HG03066 (cell line): Measurements from ENCODE around the gene COQ4.

Experiments
- ATAC-seq: cut with Tn5 transposase; IDR thresholded peaks from one replicate; pipeline ENCODE4 v1.9.1; 2021; ENCODE audit warnings: low read depth; ENCODE audit not compliant: unreplicated experiment

COQ4 gene

DNA sequence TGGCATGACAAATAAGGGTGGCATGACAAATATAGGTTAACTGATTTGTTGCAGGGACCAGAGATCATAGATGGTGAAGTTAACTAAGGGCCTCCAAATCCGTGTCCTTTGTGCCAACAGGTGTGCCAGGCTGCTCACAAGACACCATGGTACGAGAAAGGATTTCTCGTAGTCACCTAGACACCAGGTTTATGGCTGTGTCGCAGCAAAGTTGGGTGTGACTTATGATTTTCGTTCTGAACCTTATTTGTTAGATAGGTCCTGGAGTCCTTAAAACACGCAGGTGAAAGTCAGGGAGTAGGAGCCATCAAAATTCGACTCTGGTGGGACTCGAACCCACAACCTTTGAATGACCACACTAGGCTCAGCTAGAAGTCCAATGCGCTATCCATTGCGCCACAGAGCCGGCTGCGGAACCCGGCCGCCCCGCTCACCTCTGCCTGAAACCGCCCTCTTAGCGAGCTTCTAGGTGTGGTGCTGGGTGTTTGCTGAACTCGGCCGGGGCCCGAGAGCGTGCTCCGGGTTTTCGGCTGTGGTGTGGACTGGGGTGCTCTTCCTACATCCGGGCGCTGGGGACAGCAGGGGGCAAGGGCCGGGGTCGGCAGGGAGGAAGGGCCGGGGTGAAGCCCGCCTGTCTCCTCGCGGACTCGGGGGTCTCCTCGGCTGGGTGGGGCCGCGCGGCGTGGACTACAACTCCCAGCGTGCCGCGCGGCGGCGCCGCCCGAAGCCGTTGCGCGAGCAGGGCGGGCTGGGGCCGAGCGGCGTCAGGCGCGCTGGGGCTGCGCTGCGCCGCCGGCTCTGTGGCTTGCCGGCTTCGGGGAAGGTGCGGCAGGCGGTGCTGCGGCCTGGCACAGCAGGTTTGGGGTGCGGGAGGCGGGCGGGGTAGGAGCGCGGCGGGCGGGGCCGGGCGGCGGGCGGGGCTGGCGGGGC lies 17.4 kb downstream of the COQ4 start, which contains the start of gene SLC27A4:
Gene SLC27A4 (plus strand): TSS at position 767 of the 930 bp plus-strand sequence. CDS start 2,606 bp downstream, outside the sequence.
- ATAC-seq = peak; percentile 78

DNA sequence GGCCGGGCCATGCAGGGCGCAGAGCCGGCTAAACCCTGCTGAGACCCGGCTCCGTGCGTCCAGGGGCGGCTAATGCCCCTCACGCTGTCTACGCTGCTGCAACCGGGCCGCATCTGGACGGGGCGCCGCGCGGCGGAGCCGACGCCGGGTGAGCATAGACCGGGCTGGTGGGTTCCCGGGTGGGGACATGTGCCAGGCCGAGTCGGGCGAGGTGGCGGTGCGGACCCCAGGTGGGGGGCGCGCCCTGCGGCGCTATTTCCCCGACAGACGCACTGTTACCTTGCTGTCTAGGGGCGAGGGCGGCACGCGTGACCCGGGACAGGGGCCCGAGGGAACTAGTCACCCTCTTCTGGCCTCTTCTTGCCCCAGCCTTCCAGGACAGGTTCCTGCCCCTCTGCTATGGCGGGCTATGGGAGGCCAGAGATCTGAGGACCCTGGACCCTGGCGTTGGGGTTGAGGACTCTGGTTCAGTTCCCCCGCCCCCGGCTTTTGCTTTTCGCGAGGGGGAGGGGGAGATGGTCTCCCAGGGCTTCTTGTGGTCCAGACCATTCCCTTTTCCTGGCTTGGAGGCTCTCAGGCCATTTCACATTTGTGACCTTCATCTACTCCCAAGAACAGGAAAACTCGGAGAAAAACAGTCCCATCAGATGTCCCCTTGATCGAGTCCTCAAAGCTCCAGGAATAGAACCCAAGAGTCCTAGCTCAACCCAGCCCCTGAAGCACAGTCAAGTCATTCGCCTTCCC lies 18.2 kb downstream of the COQ4 start:
- ATAC-seq = peak; percentile 35

DNA sequence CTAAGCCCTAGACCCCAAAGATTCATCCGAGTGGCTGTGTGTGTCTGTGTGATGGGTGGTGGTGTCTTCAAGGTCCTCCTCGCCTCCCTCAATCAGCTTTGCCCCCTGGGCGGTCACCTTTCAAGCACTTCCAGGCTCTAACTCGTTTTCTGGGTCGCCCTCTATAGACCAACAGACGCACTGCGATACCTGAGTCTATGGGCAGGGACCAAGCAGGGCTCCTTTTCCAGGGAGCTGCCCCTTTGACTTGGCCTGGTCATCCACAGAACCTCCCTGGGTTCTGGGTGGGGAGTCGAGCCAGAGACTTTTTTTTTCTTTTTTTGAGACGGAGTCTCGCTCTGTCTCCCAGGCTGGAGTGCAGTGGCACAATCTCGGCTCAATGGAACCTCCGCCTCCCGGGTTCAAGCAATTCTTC lies 18.8 kb downstream of the COQ4 start:
- ATAC-seq = peak; percentile 41

DNA sequence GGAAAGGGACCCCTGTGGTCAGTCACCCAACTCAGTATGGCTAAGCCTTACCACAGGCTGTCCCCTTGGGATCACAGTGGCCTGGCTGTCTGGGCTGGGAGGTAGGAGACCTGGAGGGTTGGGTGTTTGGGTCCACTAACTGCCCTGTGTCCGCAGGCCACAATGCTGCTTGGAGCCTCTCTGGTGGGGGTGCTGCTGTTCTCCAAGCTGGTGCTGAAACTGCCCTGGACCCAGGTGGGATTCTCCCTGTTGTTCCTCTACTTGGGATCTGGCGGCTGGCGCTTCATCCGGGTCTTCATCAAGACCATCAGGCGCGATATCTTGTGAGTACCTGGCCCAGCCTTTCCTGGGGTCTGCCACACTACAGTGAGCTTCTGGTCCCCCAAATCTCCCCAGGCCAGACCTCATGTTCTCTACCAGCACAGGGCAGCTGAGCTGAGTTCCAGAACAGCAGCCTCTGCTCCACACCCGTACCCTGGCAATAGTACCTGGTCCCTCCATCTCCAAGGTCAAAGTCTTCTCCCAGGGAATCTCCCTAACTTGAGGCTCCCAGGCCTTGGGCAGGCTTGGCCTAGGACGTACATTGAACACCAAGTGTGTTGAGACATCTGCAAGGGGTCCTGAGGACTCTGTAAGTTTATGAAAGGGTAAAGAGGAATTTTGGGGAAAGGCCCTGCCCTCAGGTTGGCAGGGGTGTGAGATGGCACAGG lies 20.5 kb downstream of the COQ4 start:
- ATAC-seq = no peak

DNA sequence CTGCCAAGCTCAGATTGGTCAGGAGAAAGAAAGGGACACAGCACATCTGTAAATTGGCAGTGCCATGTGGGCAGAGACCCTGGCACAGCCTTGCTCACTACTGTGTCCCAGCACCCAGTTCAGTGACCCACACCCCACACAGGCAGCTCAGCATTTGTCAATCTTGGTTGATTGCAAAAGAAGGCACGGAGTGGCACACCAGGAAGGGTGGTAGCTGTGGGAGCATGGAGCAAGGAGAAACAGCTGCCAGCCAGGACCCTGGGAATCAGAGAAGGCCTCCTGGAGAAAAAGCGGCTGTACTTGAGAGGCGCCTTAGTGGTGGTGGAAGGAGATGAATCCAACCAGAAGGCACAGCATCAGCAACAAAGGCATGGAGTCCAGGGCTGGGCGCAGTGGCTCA lies 21.2 kb downstream of the COQ4 start:
- ATAC-seq = no peak

DNA sequence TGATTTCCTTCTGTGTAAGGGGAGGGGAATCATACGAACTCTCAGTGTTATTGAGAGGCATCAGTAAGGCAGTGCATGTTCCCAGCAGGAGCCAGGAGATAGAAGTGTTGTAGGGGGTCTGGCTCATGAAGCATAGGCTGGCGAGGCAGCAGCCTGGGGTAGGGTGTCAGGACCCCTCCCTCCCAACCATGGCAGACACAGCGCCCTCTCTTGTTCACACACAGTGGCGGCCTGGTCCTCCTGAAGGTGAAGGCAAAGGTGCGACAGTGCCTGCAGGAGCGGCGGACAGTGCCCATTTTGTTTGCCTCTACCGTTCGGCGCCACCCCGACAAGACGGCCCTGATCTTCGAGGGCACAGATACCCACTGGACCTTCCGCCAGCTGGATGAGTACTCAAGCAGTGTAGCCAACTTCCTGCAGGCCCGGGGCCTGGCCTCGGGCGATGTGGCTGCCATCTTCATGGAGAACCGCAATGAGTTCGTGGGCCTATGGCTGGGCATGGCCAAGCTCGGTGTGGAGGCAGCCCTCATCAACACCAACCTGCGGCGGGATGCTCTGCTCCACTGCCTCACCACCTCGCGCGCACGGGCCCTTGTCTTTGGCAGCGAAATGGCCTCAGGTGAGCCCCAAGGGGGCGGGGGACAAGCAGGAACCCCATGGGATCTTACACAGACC lies 22.4 kb downstream of the COQ4 start:
- ATAC-seq = no peak

DNA sequence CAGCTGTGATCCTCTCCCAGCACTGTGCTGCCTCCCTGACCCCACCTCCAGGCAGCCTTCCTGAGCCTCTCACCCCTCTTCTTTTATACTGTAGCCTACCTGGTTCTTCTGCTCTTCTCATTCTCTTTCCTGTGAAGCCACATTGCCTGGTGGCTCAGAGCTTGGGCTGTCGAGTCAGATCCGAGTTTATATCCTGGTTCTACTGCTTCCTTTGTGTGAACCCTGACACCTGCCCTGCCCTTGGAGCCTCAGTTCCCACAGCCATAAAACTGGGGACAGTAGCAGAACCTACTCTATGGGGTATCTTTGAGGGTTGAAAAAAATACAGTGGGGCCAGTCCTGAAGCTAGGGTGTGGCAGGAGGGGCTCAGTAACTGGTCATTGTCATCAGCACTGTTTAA lies 26.5 kb downstream of the COQ4 start:
- ATAC-seq = no peak

DNA sequence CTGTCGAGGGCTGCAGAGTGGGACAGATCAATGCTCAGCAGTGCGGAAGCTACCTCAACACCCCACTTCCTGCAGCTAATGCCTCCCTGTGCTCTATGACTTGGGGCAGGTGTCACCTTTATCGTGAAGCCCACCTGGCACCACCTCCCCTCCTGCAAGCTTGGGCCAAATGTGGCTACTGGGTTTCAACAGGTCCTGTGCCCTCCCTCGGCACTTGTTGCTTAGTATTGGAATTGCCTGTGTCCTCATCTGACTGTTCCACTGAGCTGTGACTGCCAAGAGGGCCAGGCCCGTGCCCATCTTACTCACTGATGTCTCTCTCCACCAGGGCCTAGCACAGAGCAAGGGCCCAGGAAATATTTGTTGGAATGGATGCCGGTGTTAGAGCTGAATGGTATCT lies 27.1 kb downstream of the COQ4 start:
- no peak for ATAC-seq

DNA sequence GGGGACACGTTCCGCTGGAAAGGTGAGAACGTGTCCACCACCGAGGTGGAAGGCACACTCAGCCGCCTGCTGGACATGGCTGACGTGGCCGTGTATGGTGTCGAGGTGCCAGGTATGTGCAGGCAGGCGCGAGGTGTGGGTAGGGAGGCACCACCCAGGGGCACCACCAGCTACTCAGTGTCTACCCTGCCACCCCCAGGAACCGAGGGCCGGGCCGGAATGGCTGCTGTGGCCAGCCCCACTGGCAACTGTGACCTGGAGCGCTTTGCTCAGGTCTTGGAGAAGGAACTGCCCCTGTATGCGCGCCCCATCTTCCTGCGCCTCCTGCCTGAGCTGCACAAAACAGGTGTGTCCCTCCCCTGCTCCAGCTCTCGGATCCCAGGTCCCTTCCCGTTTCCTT lies 32.8 kb downstream of the COQ4 start:
- no peak for ATAC-seq

DNA sequence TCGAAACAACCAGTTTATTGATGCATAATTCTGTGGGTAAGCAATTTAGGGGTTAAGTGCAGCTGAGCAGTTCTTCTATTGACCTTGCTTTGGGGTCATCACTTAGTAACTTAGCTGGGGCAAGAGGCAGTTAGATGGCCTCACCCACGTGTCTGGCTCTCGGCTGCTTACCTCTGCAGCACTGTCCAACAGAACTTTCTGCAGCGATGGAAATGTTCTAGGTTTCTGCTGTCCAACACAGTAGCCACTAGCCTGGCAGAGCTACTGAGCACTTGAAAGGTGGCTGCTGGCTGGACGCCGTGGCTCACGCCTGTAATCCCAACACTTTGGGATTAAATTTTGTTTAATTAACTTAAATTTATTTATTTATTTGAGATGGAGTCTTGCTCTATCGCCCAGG lies 35.5 kb downstream of the COQ4 start:
- ATAC-seq = no peak

DNA sequence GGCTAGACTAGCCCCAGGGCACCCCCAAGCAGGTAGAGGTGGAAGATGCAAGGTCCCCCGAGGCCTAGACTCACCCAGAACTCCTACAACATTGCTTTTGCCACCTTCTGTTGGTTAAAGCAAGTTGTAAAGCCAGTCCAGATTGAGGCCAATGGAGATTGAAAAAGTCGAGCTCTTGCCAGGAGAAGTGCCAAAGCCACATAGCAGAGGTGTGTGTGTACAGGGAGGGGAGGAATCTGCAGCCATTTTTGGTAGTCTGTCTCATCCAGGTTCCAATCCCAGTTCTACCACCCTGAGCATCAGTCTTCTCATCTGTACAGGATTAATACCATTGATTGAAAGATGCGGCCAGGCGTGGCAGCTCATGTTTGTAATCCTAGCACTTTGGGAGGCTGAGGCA lies 36.2 kb downstream of the COQ4 start:
- ATAC-seq = no peak

DNA sequence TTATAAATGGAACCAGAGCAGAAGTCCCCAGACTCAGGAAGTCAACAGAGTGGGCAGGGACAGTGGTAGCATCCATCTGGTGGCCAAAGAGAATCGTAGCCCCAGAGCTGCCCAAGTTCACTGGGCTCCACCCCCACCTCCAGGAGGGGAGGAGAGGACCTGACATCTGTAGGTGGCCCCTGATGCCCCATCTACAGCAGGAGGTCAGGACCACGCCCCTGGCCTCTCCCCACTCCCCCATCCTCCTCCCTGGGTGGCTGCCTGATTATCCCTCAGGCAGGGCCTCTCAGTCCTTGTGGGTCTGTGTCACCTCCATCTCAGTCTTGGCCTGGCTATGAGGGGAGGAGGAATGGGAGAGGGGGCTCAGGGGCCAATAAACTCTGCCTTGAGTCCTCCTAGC lies 38.2 kb downstream of the COQ4 start:
- no peak for ATAC-seq

DNA sequence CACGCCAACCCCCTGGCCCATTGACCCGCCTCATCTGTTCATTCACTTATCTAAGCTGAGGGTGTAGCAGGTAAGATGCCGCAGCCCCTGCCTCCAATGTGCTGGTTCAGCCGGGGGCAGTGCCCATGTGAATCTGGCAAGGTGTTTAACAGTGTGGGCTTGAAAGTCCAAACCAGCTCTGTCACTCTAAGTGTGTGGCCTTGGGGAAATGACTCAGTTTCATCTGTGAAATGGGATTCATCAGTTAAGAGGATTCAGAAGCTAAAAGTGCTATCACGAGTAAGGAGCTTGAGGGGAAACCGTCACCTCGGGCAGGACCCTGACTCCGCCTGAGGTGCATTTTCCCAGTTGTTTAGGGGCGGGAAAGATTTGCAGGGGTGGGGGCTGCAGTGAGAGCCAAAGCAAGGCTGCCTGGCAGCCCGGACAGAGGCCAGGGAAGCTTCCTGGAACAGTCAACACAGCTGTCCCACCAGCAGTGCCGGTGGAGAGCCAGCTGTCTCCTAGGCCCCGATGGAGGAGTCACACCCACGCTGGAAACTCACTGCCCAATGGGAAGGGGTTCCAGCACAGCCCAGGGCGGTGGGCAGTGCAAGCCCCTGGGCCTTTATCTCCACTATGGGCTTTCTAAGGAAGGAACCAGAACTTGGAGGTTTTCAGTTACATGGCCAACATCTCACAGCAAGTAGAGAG lies 38.8 kb downstream of the COQ4 start:
- no peak for ATAC-seq

DNA sequence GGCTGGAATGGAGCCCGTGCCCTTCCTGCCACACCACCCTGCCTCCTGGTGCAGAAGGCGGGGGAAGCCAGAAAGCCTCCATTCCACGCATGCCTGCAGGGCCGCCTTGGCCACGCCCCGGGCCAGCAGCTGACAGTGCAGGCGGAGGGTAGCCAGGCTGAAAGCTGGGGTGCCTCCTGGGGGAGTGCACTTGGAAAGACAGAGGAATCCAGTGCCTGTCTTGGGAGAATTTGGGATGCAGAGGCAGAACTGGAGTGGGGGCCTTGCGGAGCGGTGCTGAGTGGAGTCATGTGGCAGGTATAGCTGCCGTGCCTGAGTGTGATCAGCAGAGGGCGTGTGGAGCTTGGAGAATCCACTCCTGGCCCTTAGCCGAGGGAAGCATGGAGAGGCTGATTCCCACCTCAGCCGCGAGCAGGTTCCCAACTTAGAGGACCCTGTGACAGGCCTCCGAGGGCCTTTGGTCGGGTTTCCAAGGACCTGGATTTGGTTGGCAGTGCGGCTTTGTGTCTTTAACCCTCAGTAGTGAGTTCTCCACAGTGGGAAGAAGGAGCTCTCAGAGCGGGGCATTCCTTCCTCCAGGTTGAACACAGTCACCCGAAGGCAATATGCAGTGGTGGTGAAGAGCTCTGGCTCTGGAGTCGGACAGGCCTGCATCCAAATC lies 39.5 kb downstream of the COQ4 start:
- peak; percentile 69 for ATAC-seq

DNA sequence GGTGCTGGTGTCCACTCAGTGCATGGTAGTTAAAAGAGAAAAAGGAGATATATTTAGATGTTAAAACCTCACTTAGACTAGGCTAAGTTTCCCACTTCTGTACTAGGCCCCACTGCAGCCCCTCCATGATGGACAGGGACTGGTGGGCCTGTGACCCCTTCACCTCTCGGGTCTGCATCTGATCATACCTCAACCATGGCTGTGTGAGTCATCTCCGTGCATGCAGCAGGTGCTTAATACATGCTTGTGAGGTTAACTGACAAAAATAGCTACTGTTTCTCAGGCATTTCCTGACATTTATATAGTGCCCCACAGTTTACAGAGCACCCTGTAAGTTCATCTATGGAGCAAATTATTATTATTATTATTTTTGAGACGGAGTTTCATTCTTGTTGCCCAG lies 40.1 kb downstream of the COQ4 start:
- ATAC-seq = no peak

DNA sequence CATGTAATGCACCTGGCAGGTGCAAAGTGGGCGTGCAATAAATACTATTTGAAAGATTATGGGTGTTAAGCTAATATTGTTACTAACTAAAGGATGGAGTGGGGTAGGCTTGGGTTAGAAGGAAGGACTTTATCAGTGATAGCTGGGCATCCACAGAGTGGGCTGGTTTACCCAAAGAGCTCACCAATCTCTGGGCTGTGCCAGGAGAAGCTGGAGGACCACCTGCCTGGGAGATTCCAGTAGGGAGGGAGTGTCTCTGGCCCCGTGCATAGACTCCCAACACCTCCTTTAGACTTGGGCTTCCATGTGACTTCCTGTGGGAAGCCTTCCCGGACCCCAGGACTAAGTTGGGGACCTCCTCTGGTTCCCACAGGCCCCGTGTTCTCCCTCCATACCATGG lies 42.9 kb downstream of the COQ4 start:
- ATAC-seq = no peak

DNA sequence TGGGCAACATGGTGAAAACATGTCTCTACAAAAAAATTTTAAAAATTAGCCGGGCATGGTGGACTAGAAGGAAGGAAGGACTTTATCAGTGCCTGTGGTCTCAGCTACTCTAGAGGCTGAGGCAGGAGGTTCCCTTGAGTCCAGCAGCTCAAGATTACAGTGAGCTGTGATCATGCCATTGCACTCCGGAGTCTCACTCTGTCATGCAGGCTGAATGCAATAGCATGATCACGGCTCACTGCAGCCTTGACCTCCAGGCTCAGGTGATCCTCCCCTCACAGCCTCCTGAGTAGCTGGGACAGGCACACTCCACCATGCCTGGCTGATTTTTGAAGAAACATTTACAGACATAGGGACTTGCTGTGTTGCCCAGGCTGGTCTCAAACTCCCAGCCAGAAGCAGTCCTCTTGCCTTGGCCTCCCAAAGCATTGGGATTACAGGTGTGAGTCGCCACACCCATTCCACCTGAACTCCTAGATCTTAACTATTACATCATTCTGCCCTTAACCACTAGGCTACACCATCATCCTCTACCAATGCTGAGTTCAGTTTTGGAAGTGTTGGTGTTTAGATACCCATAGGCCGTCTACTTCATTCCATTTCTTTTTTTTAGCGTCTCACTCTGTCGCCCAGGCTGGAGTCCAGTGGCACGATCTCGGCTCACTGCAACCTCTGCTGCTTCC lies 46.5 kb downstream of the COQ4 start:
- ATAC-seq = no peak

DNA sequence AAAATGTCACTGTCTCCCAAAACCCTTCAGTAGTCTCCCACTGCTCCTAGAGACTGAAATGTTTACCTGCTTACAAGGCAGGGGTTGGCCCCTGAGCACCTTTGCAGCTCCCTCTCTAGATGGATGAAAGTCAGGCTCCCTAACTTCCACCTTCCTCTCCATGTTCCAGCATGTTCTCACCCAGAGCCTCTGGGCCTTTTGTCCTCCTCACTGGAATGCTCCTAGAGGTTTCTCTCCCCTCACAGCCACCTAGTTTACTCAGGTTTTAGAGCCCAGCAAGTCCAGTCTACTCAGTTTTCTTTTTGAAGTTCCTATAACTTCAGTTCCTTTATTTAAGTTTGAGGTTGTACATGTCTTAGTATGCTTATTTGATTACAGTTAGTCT lies 47.7 kb downstream of the COQ4 start:
- no peak for ATAC-seq
